B cell (primary cell): ENCODE data around the gene PSMD9.

Source experiments
- CTCF ChIP-seq: fragments of 200-600 bp; IDR thresholded peaks from one replicate; pipeline ENCODE4 v1.8.0; 2022; ENCODE audit warnings: antibody characterized with exemption, mild to moderate bottlenecking
- EZH2 ChIP-seq: IDR thresholded peaks from 2 replicates; pipeline ENCODE4 v1.6.1; 2012; ENCODE audit warnings: borderline replicate concordance, low read depth, mild to moderate bottlenecking, moderate library complexity, low read length; ENCODE audit not compliant: insufficient read depth, poor library complexity, severe bottlenecking

GRCh38 chr12:121899590-121899989 is 11.0 kb downstream of the PSMD9 start:
- no peak for TF ChIP-seq CTCF
- TF ChIP-seq EZH2: no peak
